ELF-1 (cell line): ENCODE measurements around the gene CKAP2L.

ENCODE experiments used
- DNase-seq: peaks from one replicate; pipeline ENCODE4 v3.0.0-alpha.2; 2016; ENCODE audit warnings: low read depth, low spot score

The CKAP2L gene, protein sequence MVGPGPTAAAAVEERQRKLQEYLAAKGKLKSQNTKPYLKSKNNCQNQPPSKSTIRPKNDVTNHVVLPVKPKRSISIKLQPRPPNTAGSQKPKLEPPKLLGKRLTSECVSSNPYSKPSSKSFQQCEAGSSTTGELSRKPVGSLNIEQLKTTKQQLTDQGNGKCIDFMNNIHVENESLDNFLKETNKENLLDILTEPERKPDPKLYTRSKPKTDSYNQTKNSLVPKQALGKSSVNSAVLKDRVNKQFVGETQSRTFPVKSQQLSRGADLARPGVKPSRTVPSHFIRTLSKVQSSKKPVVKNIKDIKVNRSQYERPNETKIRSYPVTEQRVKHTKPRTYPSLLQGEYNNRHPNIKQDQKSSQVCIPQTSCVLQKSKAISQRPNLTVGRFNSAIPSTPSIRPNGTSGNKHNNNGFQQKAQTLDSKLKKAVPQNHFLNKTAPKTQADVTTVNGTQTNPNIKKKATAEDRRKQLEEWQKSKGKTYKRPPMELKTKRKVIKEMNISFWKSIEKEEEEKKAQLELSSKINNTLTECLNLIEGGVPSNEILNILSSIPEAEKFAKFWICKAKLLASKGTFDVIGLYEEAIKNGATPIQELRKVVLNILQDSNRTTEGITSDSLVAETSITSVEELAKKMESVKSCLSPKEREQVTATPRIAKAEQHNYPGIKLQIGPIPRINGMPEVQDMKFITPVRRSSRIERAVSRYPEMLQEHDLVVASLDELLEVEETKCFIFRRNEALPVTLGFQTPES

DNA sequence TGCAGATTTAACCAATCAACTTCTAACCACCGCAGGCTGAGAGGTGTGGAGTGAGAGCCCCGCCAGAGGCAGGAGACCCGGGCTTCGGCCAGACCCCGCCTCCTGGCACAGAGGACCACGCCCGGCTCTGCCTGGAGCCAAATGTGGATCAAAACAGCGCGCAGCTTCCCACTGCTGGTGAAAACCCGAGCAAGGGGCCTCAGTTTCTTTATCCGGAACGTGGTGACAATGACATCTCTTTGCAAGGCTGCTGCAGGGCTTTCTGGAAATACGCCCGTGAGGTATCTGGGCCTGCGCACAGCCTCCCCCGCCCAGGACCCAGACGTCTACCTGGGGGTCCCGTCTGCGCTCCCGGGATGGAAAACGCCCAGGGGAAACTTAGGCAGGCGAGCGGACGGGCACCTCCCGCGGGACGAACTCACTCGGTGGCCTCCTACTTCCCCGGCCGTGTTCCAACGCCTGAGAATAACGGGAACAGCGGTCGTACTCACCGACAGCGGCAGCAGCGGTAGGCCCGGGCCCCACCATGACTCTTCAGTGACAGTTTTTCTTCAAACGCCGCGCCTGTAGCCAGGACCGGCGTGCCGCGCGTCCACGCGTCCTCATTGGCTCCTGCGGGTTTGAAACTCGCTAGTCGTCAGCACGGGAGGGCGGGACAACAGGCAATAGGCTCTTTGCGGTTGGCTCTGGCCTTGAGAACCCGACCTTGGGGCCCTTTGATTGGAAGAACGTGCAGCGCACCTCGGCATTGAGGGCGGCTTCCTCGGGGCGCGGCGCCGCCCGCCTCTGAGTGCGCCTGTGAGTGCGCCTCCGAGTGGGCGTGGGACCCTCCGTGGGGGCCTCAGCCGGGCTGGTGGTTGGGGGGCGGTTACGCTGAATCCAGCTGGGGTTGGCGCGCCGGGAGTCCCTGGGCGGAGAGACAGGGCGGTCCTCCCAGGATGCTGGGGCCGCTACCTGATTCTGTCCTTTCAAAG lies at the start of gene CKAP2L:
TSS of gene CKAP2L (minus strand) at position 539 of the 974 bp plus-strand sequence. CDS start at position 528, 11 bp downstream.
- DNase-seq = peak; percentile 97

DNA sequence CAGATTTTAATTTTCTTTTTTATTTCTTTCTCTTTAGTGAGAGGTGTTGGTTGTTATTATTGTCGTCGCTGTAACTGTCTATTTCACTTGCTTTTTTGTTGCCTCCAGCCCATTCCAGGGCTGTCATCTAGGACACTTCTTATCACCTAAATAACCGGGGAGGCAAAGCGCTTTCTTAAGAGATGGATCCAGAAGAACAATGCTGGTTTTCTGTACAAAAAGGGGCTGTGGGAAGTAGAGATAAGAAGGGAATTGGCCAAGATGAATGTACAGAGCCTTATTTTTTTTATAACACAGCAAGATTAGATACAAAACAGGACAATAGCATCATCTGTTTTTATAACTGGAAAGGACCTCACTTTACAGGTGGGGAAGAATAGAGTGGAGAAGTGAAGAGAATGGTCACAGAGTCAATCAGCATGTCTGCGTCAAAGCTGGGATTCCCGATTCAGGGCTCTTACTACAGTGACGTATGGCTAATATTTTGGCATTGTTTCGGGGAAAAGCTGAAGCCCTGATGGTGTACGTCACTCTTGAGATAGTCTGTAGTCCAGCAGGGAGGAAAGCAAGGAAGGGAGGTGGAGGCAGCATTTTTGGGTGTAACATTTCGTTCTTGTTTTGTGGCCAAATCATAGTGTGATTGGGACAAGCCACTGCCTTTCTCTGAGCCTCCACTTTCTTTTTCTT lies 49.0 kb upstream of the CKAP2L start:
- no peak for DNase-seq

DNA sequence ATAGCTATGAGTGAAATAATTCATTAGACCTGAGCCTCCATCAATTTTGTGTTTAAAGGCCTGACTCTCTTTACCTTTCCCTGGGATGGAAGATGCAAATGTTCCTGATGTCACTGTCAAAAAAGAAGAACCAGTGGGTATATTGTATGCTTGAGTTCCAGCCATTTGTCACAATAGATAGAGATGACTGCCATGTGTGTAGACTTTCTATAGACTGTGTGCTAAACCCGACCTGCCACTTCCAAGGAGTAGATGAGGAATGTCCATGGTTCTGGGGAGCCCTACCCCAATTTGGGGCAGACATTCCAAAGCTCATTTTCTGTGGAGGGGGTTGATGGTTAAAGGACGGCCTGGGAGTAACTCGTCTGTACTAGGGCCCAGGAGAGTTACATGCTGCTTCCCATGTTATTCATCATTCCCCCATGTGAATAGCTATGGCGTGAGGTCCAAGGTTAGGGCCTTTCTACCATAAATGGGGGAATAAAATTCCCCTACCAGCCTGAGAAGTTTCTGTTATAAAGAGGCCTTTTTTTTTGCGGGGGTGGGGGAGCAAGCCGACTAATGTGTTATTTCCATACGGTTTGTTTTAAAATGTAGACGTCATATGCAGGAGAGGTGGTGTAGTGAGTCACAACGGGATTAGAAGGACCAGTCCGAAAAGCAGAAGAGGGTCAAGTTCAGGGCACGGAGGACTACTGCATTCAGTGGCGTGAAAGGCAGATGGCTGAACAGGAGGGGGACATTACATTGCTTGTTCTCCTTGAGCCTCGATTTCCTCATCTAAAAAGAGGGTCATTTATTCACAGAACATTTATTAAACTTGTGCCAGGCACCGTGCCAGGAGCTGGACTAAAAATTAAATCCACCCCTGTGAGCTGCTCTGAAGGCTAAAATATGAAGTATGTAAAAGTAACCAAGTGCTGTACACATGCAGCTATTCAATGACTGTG lies 48.2 kb upstream of the CKAP2L start:
- DNase-seq = no peak

DNA sequence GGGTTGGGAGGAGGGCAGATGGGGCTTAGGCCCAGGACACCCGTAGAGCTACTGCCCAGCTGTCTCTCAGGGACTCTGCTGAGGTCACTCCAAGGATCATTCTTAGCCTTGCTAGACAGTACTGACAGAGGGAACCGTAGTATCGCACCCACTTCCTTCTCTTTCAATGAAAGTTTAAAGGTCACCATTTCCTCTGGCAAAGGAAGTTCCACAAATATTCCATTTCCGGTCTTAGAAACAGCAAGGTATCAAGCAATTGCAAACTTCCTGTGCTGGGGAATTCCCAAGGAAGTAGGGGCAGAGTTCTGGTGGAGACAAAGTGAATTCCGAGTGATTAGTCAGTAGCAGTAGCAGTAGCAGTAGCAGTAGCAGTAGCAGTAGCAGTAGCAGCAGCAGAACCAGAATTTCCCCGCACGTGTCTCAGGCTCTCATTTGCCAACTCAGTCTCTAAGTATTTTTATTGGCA lies 47.5 kb upstream of the CKAP2L start:
- no peak for DNase-seq

DNA sequence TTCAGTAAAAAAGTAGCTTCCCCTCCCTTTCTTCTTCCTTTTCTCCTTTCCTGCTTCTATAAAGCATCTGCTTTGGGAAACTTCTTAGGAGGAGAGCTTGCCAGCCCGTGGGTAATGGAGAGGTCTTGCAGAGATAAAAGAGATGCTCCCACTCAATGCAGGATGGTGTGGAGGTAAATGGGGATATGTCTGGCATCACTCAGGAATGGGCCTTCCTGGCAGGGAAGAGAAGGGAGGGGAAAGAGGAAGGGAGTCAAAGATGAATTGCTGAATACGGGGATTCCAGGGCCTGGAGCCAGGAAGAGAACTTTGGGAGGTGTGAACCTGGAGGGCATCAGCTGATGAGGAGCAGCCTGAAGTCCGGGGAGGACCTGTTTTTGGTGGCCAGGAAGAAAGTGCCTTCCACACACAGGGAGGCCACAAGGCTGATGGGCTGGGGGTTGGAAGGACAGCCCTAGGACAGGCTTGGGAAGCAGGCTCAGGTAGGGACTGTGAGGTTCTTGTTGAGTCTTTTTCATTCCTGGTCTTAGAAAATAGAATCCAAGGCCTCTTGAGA lies 46.9 kb upstream of the CKAP2L start:
- no peak for DNase-seq

DNA sequence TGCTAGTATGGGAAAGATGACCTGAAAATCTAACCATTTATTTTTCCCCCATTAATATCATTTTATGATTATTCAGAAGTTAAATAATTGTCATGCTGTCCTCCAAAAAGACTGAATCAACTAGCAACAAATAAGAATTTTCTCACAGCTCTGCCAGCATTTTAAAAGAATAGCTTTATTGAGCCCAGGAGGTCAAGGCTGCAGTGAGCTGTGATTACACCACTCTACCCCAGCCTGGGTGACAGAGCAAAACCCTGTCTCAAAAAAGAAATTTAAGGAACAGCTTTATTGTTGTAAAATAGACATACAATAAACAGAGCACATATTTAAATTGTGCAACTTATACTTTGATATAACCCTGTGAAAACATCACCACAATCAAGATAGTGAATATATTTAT lies 44.7 kb upstream of the CKAP2L start:
- no peak for DNase-seq

DNA sequence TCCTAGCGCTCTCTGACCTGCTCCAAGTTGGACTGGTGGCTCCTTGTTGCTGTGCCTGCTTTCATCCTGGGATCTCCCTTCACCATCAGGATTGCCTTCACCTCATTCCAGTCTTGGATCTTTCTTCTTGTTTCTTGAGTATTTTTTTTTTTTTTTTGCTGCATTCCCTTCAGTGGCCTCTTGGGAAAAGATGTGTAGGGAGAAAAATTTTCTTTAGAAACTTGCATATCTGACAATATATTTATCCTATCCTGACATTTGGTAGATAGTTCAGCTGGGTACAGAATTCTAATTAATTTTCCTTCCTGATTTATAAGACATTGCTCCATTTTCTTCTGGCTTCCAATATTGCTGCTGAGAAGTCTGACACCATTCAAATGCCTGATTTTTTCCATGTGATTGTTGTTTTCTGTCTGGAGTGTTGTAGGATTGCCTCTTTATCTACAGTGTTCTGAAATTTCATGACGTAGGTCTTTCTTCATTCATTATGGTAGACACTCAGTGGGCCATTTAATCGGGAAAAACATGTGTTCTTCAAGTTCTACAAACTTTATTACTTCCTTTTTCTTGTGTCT lies 42.9 kb upstream of the CKAP2L start:
- no peak for DNase-seq

DNA sequence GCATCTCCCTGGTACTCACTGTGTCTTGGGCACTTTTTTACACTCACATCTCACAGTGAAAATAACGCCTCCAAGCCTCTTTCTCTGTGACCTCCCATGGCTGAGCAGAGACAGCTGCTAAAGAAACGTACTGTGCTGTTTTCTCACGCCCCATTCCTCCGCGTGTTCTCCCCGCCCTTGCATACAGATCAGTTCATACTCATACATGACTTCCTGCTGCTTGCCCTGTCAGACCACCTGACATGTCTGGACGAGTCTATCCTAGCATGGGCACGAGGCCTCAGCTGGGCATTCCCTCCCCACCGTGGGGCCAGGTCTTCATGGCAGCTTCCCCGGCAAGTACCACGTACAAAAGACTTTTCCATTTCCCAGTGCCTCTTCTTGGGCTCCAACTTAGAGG lies 41.1 kb upstream of the CKAP2L start:
- no peak for DNase-seq

DNA sequence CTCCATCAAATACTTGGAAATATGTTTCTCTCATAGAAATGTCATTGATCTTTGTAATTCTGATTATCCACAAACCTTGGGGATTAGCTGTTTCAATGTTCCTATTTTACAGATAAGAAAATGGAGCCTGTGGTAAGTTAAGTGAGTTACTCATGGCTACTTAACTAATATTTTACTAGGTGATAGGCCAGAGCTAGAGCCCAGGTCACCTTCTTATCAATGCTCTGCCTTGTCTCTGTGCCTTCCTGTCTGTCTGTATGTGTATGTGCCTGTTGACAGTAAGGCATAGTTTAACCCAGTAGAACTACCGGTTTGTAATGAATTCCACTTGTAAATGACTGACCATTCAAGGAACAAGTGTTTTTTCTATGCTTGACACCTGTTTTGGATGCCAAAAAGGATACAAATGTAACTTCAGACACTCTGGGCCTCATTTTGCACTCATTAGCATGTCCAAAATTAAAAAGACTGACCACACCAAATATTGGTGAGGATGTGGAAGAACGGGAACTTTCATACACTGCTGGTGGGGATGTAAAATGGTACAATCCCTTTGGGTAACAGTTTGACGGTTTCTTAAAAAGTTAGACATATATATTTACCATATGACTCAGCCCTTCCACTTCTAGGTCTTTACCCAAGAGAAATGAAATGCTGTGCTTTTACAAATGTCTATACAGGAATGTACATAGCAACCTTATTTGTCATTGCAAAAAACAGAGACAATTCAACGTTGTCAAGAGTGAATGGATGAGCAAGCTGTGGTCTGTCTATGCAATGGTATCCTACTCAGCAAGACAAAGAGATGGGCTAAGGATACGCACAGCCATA lies 39.5 kb upstream of the CKAP2L start:
- no peak for DNase-seq

DNA sequence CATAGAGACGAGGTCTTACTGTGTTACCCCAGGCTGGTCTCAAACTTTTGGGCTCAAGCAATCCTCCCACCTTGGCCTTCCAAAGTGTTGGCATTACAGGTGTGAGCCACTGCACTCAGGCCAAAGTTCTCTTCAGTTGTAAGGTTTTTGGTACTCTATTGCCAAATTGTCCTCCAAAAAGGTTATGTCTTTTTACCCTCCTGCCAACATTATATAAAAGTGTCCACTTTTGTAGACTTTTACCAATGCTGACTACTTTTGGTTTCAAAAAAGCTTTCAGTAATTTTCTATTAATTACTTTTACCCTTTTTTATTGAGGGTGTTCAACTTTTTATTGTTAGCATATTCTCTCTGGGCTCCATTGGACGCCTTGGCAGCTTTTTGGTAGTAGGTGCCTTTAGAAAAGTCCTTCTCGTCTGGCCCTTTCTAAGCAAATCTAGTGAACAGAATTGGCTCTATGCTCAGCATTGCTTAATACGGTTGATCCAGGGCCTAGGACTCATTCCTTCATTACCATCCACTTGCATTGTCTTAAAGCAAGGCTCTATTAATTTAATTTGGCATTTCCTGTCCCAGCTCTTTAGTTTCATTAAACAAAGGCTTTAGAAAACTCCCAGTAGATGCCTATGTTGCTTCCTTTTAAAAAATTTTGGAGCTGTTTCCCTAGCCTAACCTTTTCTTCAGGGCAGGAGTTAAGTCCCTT lies 36.6 kb upstream of the CKAP2L start:
- no peak for DNase-seq

DNA sequence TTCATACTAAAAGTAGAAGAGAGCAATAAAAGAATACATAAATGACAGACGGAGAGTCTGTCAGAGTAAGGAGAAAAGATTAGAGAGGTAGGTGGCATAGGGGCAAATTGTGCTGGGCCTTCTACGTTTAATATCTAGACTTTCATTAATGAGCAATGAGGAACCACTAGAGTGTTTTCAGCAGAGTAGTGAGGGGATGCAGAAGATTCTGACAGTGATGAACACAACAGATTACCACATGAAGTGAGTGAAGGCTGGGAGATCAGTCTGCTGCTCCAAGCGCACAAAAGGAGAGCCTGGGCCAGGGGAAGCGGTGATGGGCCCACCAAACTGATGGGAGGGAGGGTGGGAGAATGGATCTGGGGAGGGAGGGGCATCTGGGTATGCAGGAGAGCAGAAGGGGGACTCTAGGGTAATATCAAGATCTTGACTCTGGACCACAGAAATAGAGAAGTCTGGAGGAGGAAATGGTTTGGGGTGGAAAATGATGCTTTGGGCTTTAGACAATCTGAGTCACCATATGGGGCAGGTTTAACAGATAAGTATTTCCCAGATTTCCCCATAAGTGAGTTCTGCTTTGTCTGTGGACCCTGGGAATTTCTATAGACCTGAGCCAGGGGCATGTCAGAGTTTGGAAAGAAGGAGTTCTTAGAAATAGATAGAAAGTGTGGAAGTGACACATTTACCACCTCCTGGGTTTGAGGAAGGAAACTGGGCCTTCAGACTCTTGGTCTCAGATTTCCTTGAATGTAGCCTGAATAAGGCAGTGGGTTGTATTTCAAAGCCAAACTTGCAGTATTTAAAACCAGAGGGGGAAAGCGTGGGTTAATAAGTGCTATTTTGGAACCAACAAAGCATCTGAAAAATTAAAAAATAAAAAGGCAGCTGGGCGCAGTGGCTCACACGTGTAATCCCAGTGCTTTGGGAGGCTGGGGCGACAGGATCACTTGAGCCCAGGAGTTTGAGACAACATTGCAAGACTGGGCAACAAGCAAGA lies 34.9 kb upstream of the CKAP2L start:
- no peak for DNase-seq

DNA sequence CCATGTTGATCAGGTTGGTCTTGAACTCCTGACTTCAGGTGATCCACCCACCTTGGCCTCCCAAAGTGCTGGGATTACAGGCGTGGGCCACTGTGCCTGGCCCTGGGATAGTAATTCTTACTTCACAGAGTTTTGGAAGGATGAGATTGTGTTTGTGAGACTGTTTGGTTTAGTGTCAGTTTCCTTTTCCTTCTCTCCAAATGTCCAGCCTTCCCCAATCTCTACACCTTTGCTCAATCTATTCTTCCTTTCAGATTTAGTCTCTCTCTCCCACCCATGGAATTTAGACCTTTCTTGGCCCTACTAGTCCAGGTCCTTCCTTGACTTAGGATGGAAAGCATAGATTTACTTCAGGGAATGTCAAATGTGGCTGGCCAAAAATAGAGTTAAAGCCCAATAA lies 32.1 kb upstream of the CKAP2L start:
- DNase-seq = no peak

DNA sequence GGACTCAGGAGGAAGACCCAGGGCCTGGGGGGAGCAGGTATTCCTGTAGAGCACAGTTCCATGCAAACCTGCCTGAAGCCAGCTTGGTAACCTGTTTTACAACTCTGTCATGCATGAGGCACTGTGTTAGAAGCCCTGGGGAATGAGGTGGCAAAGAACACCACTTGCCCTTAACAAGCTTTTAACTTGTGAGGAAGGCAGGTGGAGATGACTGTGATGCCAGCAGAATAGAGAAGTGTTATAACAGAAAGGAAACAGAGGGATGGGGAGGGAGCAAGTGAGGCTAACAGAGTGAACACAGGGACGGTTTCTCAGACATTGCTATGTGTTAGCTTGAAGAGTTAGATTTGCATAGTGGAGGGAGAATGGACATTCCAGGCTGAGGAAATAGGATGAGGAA lies 31.4 kb upstream of the CKAP2L start:
- peak; percentile 85 for DNase-seq

DNA sequence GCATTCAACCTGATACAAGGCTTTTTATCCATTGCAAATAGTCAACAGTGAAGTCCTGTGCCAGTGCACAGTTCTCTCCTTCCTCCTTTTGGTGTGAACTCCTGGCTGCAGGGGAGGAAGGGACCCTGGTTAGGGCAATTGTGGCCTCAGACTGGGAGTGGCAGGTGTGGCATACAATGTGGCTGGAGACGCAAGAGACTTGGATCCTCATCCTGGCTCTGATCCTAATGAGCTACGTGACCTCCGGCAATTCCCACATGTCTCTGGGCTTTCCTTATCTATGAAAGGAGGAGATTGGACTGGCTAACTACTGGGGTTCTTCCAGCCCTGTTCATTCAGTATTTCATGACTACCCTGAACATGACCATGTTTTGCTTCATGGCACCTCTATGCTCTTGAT lies 30.4 kb upstream of the CKAP2L start:
- no peak for DNase-seq

DNA sequence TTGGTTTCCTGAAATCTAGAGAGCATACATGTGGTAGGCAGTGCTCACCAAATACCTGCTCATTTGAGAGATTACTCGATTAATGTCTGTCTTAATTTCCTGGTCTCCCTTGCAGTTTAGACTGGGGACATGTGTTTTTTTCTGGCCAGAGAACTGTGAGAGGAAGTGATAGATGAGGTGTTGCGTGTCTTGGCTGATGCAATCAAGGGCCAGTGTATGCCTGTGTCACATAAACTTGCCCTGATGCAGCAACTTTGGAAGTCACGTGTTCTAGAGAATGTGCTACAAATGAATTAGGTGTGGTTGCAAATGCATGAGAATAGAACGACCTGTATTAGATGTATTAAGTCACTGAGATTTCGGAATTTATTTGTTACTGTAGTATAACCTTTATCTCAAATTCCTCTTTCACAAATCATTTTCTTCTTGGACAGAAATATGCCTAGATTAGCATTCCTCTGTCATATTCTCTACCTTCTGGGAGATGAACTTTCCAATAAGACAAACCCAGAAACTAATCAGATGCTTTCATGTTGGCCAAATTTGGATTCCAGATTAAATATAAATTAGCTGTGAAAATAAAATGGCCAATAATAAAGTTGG lies 29.8 kb upstream of the CKAP2L start:
- DNase-seq = no peak

DNA sequence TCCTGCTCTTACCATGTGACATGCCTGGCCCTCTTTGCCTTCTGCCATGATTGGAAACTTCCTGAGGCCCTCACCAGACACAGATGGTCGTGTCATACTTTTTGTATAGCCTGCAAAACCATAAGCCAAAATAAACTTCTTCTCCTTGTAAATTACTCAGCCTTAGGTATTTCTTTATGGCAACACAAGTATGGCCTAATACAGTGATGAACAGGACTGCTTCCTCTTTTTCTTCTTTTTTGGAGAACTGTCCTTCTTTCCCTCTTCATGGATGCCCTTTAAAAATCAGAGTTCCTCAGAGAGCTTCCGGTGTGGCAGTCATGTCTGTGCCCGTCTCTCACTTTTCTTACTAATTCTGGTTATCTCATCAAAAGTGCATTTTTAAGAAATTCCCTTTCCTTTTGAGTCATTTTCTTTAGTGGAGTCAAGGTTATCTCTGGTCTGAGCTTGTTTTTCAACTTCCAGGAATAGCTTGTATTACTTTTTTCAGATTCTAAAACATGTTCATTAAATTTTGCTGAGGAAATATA lies 29.1 kb upstream of the CKAP2L start:
- DNase-seq = no peak
